GM21825 (cell line): Measurements from ENCODE around the gene GINS1.

Experiments
- ATAC-seq: cut with Tn5 transposase; IDR thresholded peaks from one replicate; pipeline ENCODE4 v1.9.1; 2021; ENCODE audit warnings: mild to moderate bottlenecking, moderate library complexity; ENCODE audit not compliant: unreplicated experiment

Gene GINS1

DNA sequence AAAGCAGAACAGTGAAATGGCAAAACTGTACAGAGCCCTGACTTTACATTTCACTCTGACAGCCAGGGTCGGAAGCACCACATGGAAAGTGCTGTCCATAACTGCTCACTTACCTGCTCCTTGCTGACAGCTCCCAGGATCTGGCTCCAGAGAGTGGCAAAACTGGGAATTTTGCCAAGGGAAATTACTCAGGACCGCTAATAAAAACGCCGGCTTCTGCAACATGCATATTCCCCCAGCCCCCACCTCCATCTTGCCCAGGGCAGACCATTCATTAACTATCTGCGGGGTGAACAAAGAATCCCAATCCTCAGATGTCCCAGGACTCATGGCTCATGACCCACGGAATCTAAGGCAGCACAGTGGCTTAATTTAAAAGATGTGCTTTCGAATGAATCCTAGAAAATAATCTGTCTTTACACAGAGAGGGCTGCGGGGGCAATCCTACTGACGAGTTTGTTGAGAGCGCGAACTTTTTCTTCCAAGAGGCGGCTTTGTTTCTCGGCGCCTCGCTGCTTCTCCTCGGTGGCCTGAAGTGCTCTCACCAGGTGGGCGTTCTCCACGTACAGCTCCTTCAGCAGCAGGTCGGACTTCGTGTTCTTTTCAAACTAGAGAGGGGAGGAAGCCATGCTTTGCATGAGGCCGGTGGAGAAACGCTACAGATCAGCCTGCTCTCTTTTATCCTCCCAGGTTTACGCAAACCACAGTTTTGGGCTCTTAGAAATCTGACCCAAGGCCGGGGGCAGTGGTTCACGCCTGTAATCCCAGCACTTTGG lies 45.8 kb downstream of the GINS1 start:
- ATAC-seq, result no peak

GRCh38 chr20:25454153-25454900 lies 46.9 kb downstream of the GINS1 start:
- ATAC-seq, result no peak

- no peak for ATAC-seq
Measured at GRCh38 chr20:25457886-25458680, 50.6 kb downstream of the GINS1 start.

- no peak for ATAC-seq
Measured at GRCh38 chr20:25459111-25459830, 51.8 kb downstream of the GINS1 start.

DNA sequence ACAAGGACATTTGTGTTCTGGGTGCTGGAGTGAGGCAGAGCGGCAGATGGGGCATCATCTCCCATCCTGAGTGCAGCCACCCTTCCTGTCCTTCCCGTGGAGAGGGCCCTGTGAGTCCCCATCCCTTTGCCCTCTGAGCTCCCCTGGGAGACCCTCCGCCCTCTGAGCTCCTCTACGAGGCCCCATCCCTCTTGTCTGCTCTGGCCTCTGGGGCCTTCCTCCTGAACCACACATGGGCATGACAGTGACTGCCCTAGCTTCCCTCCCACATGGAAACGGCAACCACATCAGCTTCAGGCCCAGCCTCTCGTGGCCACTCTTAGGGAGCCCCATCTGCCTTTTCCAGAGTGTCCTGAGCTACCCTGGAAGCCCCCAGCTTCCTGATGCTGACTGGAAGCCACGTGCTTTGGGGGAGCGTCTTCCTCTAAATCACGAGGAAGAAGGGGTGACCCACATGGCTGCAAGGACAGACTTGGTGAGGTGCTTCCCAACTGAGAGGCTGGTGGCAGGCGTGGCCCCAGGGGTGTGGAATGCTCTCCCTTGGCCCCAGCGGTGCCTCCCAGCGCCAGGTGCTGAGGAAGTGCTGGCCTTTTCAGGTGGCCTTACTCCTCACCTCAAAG lies 52.6 kb downstream of the GINS1 start:
- no peak for ATAC-seq

GRCh38 chr20:25460566-25461280 lies 53.2 kb downstream of the GINS1 start:
- no peak for ATAC-seq

DNA sequence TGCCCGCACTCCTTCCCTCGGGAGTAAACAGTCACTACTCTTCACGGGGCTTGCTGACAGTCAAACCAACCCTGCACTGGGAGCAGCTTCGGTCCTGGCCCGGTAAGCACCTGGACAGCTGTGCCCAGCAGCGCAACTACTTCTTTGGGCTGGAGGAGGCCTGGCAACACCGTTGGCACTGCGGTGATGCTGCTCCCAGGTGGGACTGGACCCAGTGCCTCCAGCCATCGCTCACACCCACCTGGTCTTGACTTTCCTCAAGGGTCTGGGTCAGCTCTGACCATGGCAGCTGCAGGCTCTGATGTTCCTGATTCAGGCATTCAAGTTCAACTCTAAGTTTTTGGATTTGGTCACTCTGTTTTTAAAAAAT lies 53.8 kb downstream of the GINS1 start:
- ATAC-seq, result no peak

- no peak for ATAC-seq
Measured at GRCh38 chr20:25461786-25462545, 54.5 kb downstream of the GINS1 start.

DNA sequence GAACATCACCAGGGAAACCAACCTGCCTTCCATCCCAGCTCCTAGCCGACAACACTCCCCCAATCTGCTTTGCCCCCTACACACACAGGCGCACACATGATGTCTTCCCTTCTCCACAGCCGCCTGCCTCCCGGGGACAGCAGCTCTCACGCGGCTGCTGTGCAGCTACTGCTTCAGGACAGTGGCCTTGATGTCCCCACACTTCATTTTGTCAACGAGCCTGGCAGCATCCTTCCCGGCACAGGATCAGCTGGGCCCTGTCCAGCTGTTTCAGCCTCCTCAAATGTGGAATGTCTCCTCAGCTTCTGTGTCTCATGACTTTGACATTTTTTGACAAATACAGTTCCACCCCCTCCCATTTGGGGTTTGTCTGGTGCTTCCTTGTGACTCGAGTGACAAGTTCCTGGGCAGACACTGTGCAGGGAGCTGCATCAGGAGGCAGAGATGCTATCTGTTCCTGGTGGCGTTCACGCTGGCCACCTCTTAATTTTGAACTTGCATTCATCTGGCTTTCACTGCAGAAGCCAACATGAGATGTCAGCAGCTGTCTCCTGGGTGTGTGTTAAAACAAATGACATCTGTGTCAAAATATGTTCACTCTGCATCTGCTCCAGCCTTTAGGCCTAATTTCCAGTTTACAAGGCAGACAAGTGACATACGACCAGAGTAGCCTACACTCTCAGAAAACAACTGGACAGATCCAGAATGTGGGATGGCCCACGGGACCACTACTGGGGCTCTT lies 57.2 kb downstream of the GINS1 start:
- ATAC-seq, result no peak

DNA sequence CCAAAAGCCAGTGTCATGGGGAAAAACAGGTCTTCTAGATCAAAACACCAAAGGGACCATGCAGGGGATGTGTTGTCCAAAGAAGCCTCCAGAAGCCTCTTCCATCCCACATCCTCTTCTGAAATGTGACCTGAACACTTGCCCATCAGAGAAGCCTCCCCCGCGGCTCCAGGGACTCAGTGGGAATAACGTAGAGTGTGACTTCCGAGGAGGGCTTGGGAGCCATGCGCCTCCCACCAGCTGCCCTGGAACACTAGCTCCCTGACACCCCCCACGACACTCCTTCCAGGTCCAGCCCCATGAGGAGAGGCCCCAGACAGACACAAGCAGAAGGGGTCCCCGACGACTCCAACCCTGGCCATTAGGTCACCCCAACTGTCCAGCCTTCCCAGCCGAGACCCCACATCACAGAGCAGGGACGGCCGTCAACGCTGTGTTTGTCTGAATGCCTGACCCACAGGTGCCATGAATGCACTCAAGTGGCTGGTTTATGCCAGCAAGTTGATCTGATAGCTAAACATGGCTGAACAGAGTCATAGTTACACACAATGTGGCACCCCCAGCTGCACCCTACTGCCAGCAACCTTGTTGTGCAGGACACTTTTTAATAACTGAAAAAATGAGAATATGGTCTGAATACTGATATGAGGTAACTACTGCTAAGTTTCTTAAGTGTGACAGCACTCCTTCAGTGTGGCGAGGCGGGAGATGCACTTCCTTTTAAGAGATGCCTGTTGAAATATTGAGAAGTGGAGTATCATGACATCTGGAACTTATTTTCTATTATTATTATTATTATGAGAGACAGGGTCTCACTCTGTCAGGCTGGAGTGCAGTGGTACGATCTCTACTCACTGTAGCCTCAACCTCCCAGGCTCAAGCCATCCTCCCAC lies 58.0 kb downstream of the GINS1 start:
- ATAC-seq, result no peak

GRCh38 chr20:25466846-25467245 lies 59.4 kb downstream of the GINS1 start:
- ATAC-seq, result no peak

DNA sequence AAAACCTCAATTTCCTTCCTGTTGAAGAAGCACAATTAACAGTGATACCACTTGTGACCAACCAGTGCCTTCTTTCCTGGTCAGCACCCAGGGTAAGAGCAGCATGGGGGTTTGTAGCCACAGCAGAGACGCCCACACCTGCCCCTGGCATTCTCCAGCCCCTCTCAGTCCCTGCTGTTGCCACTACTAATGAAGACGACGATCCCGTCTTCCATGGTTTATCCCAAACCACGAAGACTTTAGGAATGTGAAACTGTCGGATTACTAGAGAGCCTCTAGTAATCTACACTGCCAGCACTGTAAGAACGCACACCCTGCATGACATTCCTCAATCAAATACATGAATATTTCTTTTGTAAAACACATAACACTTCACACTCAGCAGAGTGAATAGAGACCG lies 60.0 kb downstream of the GINS1 start:
- ATAC-seq, result no peak

GRCh38 chr20:25468126-25469075 lies 60.9 kb downstream of the GINS1 start:
- ATAC-seq, result no peak

GRCh38 chr20:25469558-25469957 lies 62.1 kb downstream of the GINS1 start:
- no peak for ATAC-seq

DNA sequence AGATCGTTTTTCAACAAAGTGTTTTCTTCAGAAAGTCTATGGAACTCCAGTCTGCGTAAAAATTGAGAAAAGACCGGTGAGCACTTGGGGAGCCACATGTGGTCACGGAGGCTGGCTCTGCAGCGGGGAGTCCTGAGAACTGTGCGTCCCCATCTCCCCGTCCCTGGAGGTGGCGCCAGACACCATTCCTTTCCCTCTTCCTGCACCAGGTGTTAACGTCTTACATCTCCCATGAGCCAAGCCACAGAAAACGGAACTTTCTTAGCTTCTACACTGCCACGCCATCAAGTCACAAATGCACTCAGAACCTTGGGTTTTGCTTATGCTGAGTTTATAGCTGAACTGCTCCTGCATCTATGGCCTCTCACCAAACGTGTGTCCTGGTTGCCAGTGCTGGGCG lies 62.6 kb downstream of the GINS1 start:
- no peak for ATAC-seq

DNA sequence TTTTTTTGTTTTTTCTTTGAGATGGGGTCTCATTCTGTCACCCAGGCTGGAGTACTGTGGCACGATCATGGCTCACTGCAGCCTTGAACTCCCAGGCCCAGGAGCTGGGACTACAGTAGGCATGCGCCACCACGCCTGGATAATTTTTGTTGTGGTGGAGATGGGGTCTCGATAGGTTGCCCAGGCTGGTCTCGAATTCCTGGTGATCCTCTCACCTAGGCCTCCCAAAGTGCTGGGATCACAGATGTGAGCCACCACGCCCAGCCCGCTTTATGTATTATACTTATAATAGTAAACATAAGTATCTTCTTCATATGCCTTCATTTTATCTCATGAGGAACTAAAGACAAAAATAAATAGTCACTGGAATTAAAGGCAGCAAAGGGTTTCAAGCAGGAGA lies 63.5 kb downstream of the GINS1 start:
- no peak for ATAC-seq
